Jurkat, Clone E6-1 (cell line): ENCODE measurements around the gene NLE1. TPM values are rescaled to one million over a fixed set of nuclear protein-coding genes. Genes with fewer than 3 reads are reported as not detected.
"Not testable (repeated sequence)": the region's sequence is repeated elsewhere in the genome, so short reads cannot be mapped to it uniquely, and the experiment has no call there.

Experiments used
- DNase-seq: peaks from one replicate; pipeline ENCODE4 v3.0.0-alpha.2; 2011; ENCODE audit warnings: low read depth, low spot score
- H3K4me3 ChIP-seq: 2 replicates; pipeline ENCODE4 v1.5.1; 2011; ENCODE audit warnings: mild to moderate bottlenecking, low read length, control low read depth, moderate library complexity
- polyA plus RNA-seq: library from polyadenylated mRNA; unstranded; fragments of >200 nt; gene quantifications from one replicate; pipeline ENCODE4 v1.2.1, GENCODE V29; 2012; ENCODE audit warnings: missing spikeins; ENCODE audit not compliant: insufficient read length, insufficient read depth

Gene NLE1
- polyA plus RNA-seq, result 29.5 TPM

DNA sequence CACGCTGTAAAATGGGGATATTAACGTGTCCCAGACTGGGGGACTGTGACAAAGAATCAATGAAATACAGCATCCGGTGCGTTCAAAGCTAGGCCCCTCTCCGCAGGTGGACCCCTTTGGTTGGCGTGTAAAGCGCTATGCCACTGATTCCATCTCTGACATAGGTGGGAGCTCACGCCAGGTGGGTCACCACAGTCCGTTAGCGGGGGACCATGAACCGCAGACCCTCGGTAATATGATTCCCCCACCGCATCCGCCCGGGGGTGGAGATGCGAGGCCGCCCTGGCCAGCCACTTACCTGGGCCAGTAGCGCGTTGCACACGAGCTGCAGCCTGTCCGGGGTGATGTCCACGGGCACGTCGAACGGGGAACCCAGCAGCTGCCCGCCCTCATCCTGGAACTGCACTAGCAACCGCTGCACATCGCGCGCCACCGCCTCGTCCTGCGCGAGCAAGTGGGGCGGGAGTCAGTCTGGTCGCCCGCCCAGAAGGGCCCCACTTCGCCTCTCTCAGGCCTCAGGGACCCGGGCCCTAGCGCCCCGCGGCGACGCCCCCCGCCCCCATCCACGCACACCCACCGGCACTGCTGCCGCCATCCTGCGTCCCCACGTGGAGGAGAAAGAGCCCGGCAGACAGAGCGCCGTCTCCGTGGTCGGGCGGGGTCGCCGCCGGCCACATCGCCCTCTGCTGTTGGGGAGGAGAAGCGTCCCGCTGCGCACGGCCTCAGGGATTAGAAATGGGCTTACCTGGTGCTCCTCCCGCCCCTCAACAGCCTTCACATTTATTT, at the start of gene NLE1:
TSS of gene NLE1 (minus strand) at position 623 of the 786 bp plus-strand sequence. CDS start at position 595, 28 bp downstream.
- DNase-seq, result peak; percentile 84

GRCh38 chr17:35191001-35191695, 49.0 kb upstream of the NLE1 start:
- no peak overlapping the region for H3K4me3 ChIP-seq
- no peak for DNase-seq

More for the DNA sequence above, at the start of gene NLE1:
- H3K4me3 ChIP-seq, result peak within 1 kb of the TSS; percentile 97

- H3K4me3 ChIP-seq, result no peak overlapping the region
- DNase-seq, result no peak
Observed at GRCh38 chr17:35189291-35189690, 47.2 kb upstream of the NLE1 start.

DNA sequence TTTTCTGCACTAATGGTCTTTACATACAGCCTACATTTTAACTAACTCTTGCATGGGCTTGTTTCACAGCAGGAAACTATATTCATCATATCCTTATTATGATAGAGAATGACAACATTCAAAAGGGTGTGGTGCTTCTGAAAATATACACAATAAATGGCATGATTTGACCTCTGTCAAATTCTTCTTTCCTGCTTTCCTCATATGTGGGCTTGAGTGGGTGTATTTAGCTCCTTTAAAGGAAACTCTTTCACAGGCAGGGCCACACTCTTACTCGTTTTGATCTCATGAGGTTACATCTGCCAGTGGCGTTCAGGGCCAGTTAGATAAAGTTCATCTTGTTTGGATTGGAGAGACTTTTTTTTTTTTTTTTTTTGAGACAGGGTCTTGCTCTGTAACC, 46.0 kb upstream of the NLE1 start:
- H3K4me3 ChIP-seq, result no peak overlapping the region
- no peak for DNase-seq

DNA sequence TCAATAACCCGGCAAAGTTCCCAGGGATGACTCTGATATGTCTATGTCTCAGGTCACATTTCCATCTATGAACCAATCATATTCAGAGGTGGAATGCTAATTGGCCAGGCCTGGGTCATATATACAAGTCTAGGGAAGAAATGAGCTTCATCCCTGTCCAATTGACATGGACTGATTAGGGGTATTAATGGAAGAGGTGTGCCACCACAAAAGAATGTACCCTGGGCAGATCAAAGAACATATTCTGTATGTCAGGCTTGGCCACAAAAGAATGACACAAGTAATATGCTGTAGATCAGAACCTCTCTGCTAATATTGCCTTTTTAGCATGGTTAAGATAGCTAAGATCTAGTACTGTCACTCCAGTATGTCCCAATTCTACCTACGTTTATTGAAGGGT, 45.4 kb upstream of the NLE1 start:
- no peak overlapping the region for H3K4me3 ChIP-seq
- DNase-seq, result no peak

DNA sequence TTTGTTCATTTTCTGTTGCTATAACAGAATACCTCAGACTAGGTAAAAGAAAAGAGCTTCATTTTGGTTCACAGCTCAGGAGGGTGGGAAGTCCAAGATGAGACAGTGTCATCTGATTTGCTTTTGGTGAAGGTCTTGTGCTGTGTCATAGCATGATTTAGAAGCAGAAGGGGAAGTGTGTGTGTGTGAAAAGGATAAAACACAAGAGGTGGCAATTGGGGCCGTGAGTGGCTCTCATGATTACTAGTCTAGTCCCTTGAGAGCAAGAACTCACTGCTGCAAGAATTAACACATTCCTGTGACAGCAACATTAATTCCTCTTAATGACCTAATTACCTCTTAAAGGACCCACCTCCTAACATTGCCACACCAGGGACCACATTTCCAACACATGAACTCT, 43.7 kb upstream of the NLE1 start:
- no peak overlapping the region for H3K4me3 ChIP-seq
- no peak for DNase-seq

GRCh38 chr17:35184274-35184673, 42.2 kb upstream of the NLE1 start:
- no peak overlapping the region for H3K4me3 ChIP-seq
- DNase-seq, result no peak

DNA sequence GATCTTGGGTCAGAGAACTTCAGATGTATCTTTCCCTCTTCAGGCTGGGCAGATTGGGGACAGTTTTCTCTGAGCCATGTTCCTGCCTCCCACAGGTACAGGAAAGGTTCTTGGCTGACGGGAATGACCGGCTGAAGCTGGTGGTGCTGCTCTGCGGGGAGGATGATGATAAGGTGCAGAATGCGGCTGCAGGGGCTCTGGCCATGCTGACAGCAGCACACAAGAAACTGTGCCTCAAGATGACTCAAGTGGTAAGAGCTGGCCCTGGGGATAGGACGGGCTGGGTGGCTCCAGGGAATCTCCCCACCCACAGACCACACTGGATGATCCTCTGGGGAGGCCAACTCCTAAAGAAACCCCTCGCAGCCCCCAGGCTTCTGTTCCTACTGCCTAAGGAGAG, 41.2 kb upstream of the NLE1 start:
- no peak overlapping the region for H3K4me3 ChIP-seq
- no peak for DNase-seq

- not testable (repeated sequence) for DNase-seq
Observed at GRCh38 chr17:35179379-35179778, 37.3 kb upstream of the NLE1 start.

DNA sequence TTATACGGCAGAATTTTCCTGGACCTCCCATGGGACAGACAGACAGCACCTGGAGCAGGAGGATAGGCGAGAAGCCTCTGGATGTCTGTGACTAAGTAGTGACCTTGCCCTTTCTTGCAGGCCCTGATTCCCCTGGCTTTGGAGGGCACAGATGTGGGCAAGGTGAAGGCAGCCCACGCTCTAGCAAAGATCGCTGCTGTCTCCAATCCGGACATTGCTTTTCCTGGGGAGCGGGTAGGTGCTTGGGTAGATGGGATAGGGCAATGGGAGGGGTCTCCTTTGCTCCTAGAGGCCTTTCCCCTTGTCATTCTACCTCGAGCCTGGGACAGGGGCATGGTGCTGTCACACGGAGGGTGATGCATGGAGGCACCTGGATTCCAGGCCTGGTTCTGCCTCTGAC, 34.8 kb upstream of the NLE1 start:
- no peak for DNase-seq
- H3K4me3 ChIP-seq, result no peak overlapping the region

More at GRCh38 chr17:35179379-35179778, 37.3 kb upstream of the NLE1 start:
- not testable (repeated sequence) for H3K4me3 ChIP-seq

DNA sequence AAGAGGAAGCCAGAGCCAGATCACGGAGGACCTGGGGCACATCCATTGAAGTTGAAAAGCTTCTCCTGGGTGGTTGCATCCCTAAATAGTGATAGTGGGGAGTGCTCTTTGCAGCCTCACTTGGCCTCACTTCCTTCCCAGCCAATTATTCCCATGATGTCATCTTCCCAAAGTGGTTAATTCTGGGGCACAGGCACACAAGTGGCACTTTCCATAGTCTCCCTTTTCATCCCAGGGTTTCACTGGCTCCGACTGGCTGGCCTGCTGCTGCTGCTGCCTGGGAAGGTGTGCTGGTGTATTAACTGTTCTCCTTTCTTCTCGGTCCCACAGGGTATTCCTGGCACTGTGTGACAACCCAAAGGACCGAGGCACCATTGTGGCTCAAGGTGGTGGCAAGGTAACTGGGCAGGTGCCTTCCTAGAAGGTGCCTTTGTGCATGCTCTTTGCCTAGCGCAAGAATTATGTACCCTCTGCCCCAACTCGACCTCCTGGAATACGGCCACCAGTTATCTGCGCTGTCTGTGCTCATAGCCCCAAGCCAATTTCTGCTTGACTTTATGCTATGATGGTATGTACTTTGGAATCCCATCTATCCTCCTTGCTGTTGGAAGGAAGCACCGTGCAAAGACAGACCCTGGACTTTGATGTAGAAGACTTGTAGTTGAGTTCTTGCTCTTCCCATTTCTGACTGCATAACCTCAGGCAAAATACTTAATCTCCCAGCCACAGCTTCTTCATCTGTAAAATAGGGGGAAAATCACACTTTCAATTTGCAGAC, 33.7 kb upstream of the NLE1 start:
- no peak overlapping the region for H3K4me3 ChIP-seq
- no peak for DNase-seq

DNA sequence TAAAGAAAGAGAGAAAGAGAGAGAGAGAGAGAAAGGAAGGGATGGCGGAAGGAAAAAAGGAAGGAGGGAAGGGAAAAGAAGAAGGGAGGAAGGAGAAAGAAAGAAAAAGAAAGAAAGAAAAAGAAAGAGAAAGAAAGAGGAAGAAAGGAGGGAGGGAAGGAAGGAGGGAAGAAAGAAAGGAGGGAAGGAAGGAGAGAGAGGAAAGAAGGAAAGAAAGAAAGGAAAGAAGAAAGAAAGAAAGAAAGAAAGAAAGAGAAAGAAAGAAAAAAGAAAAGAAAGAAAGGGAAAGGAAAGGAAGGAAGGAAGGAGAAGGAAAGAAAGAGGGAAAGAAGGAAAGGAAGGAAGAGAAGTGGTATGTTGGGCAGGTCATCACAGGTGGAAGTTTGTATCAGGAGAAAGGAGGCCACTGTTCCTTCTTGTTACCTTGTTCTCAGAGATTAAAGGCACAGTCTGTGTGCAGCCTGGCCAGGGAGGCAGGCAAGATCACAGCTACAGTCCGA, 32.8 kb upstream of the NLE1 start:
- H3K4me3 ChIP-seq, result no peak overlapping the region
- DNase-seq, result no peak

DNA sequence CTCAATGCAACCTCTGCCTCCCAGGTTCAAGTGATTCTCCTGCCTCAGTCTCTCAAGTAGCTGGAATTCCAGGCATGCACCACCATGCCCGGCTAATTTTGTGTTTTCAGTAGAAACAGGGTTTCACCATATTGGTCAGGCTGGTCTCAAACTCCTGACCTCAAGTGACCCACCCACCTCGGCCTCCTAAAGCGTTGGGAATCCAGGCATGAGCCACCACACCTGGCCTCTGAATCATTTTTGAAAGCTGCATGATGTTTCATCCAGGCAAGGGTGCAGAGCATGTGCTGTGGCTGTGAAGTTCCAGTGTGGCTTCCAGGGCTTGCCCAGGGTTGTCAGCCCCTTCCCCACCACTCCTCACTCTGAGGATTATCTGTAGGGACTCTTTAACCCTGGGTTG, 30.2 kb upstream of the NLE1 start:
- DNase-seq, H3K4me3 ChIP-seq: not testable (repeated sequence)

DNA sequence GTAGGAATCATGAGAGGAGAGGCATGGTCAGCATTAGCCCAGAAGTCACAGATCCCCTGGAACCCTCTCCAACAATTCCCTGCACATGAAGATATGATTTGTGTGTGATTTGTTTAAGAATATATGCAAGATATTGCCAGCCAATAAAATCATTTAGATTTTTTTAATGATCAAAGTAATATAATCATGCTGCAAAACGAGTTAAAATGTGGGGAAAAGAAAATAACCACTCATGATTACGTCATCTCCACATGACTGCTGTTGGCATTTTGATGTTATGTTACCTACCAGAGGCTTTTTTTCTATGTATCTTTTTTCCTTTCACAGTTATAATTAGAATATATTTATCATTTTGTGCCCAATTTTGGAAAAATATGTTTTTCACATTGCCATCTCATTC, 29.7 kb upstream of the NLE1 start:
- DNase-seq, result no peak
- no peak overlapping the region for H3K4me3 ChIP-seq

- DNase-seq, result no peak
Observed at GRCh38 chr17:35170968-35171771, 29.1 kb upstream of the NLE1 start.

DNA sequence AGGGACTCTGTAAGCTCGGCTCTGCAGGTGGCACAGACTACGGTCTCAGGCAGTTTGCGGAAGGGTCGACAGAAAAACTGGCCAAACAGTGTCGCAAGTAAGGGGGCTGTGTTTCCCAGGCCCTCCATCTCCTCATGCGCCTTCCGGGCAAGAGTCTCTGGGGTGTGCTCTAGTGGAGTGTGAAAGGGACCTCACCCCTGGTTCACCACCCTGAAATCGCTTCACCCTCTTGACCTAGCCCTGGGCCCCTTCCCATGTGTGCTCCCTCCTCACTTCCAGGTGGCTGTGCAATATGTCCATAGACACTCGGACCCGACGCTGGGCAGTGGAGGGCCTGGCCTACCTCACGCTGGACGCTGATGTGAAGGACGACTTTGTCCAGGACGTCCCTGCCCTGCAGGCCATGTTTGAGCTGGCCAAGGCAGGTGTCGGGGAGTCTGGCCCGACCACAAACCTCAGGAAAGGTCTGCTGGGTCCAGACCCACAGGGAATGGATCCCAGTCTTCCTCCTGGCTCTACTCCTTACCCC, 27.8 kb upstream of the NLE1 start:
- H3K4me3 ChIP-seq, result no peak overlapping the region
- DNase-seq, result no peak

More at GRCh38 chr17:35170968-35171771, 29.1 kb upstream of the NLE1 start:
- H3K4me3 ChIP-seq, result no peak overlapping the region

GRCh38 chr17:35167666-35168065, 25.6 kb upstream of the NLE1 start:
- H3K4me3 ChIP-seq, result no peak overlapping the region
- DNase-seq, result no peak

DNA sequence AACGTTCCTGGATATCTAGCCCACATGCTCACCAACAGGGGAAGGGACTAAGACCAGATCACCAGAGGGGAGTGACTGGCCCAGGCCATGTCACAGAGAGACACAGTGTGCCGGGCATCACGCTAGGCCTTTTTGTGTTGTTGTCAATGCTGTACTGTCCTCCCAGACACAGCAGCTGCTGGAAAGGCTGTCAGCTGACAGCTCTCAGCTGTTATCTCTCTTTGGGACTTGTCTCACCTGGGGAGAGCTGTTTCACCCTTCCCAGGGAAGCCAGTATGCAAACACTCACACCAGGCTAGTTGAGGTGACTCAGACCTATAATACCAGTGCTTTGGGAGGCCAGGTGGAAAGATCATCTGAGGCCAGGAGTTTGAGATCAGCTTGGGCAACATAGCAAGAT, 24.9 kb upstream of the NLE1 start:
- no peak for DNase-seq
- H3K4me3 ChIP-seq, result no peak overlapping the region

- DNase-seq, result no peak
- H3K4me3 ChIP-seq, result no peak overlapping the region
Observed at GRCh38 chr17:35166526-35166925, 24.4 kb upstream of the NLE1 start.
